ENCODE measurements around the gene TSPAN14. TPM values are rescaled to one million over a fixed set of nuclear protein-coding genes. Genes with fewer than 3 reads are reported as not detected.

The TSPAN14 gene
- total and polyA plus RNA-seq, 2 of the 13 experiments (the other 11 are each of a cell fraction or from before 2014, with no cell fraction given): 24.1 to 80.6 TPM

DNA sequence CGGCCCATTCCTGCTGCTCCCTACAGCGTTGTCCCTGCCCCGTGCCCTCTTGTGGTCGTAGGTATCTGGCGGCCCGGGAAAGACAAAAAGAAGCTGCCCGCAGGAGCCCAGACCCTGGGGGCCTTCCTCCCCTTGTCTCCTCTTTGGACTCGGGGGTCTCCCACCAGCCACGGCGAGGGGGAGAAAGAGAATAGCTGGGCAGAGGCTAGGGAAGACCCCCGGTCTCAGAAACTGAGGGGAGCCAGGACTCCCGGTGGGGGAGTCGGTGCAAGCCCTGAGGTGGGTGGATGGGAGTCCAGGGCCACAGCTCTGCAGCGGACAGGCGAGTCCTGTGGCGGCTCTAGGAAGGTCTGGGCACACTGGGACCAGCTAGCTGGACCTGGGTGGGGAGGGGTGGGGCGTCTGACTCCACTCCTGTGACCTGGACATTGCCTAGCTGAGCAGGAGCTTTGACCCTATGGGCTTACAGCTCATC lies 82.3 kb downstream of the TSPAN14 start:
- in situ Hi-C loops (cut with HindIII; ENCODE audit: extremely low pct_ligation_motif_present, low pct_unique_long_range_greater_than_20kb) (no loop called here), intact Hi-C loops (cut with micrococcal nuclease; ENCODE audit: unreplicated experiment) (loop anchor here (10.0 kb wide), 1 partner anchor 152 kb away; no protein-coding TSS in a partner anchor)
- no peak overlapping the region for H3K9ac ChIP-seq (ENCODE audit: insufficient read depth, low read depth, low read length)
- no peaks in the 10 kb centered on the region for H3K79me2 ChIP-seq (ENCODE audit: insufficient read depth, low read length)
- DNase-seq (ENCODE audit: low spot score): no peak
- no peaks in the 10 kb centered on the region for H3K4me1 ChIP-seq (ENCODE audit: insufficient read depth, low read length)
- no peaks in the 10 kb centered on the region for H3K36me3 ChIP-seq (replicated peaks in 1 of 2; ENCODE audit: control insufficient read depth in 1 of 2, insufficient read depth in 2 of 2, low read length in 2 of 2)
- no peak overlapping the region for H3K4me3 ChIP-seq (replicated peaks in 1 of 3; ENCODE audit: insufficient read depth in 1 of 3, low read depth in 2 of 3, low read length in 3 of 3)
- no peak overlapping the region for H3K4me2 ChIP-seq (ENCODE audit: low read depth, low read length)
- ChIA-PET CTCF (ENCODE audit: low intra/inter-chr PET ratio, low total read pairs) (no interaction called here), POLR2A (no interaction called here)
- 74% methylated on average over 15 of the region's 17 CpGs for WGBS (ENCODE audit: low lambda C conversion rate)
- no peak overlapping the region for H2AFZ ChIP-seq (ENCODE audit: low read length)
- ATAC-seq: no peak; the same call in 2 of the 3 replicates
- FAIRE-seq: no peak
- peaks cover 3 to 19% of the 10 kb centered on the region in 2 experiments; a peak in 3 of 5 replicates for H3K27me3 ChIP-seq (ENCODE audit: control insufficient read depth in 1 of 2, insufficient read depth in 2 of 2, low read length in 2 of 2)
- H3K27ac ChIP-seq (ENCODE audit: extremely low read length, insufficient read depth, low read length): no peak overlapping the region
- H4K20me1 ChIP-seq (ENCODE audit: insufficient read depth, low read length): no peaks in the 10 kb centered on the region
- BruUV-seq (replicated peaks): no TSS peak
- no peaks in the 10 kb centered on the region for H3K9me3 ChIP-seq (ENCODE audit: low read length)
- TF ChIP-seq HNRNPLL (IDR thresholded peaks at IDR 0.05; ENCODE audit: low read depth, low read length, poor library complexity, severe bottlenecking) (no peak), ZNF496 (CRISPR knock-in tag; IDR thresholded peaks at IDR 0.05; ENCODE audit: insufficient replicate concordance) (no peak), USF2 (IDR thresholded peaks at IDR 0.05; ENCODE audit: low read depth, low read length) (no peak), USF2 (CRISPR knock-in tag; IDR thresholded peaks at IDR 0.05; ENCODE audit: borderline replicate concordance) (no peak), KDM2A (CRISPR knock-in tag; IDR thresholded peaks at IDR 0.05; ENCODE audit: borderline replicate concordance, low read depth) (no peak), CENPX (CRISPR knock-in tag; IDR thresholded peaks at IDR 0.05) (no peak)
